HepG2 (cell line): ENCODE measurements around the gene PIAS3. TPM values are rescaled to one million over a fixed set of nuclear protein-coding genes. Genes with fewer than 3 reads are reported as not detected.

ENCODE experiments used
- ATF2 ChIP-seq: sonication (generic); formaldehyde crosslinking; IDR thresholded peaks from 2 replicates; pipeline ENCODE4 v1.4.0; 2020; ENCODE audit warnings: missing genetic modification reagents
- ATF7-NPFF ChIP-seq: sonication (generic); formaldehyde crosslinking; IDR thresholded peaks from 2 replicates; pipeline ENCODE4 v1.8.1; 2023; ENCODE audit warnings: mild to moderate bottlenecking, low read depth, missing genetic modification reagents, moderate library complexity
- CTCF ChIP-seq: sonication (generic); formaldehyde crosslinking; IDR thresholded peaks from 2 replicates; pipeline ENCODE4 v1.5.0; 2020; ENCODE audit warnings: mild to moderate bottlenecking, missing genetic modification reagents, moderate library complexity
- FOXA3 ChIP-seq: IDR thresholded peaks from 2 replicates; pipeline ENCODE4 v1.6.1; 2016; ENCODE audit warnings: missing genetic modification reagents, missing compliant biosample characterization
- GATA4 ChIP-seq: sonication (generic); IDR thresholded peaks from 2 replicates; pipeline ENCODE4 v1.6.1; 2016; ENCODE audit warnings: antibody characterized with exemption, low read depth, borderline replicate concordance
- GTF3A ChIP-seq: sonication (generic); formaldehyde crosslinking; conservative IDR thresholded peaks from 2 replicates; pipeline ENCODE4 v1.4.0; 2020; ENCODE audit warnings: mild to moderate bottlenecking, missing genetic modification reagents
- MLLT10 ChIP-seq: sonication (generic); formaldehyde crosslinking; IDR thresholded peaks from 2 replicates; pipeline ENCODE4 v1.4.0; 2020; ENCODE audit warnings: missing genetic modification reagents
- NFIB ChIP-seq: sonication (generic); formaldehyde crosslinking; IDR thresholded peaks from 2 replicates; pipeline ENCODE4 v1.9.0; 2021; ENCODE audit warnings: missing genetic modification reagents, mild to moderate bottlenecking, borderline replicate concordance
- NFKBIZ ChIP-seq: IDR thresholded peaks from 2 replicates; pipeline ENCODE4 v1.6.1; 2018; ENCODE audit warnings: missing genetic modification reagents, missing compliant biosample characterization
- NR2F1 ChIP-seq, 2 experiments: fragments of 450-650 bp in 1 of 2; formaldehyde crosslinking in 1 of 2; IDR thresholded peaks; 2 replicates each; pipeline versions ENCODE4 v1.5.0 to v1.6.1; 2016 to 2020; ENCODE audit warnings: mild to moderate bottlenecking in 1 of 2, missing compliant biosample characterization in 1 of 2, missing genetic modification reagents in 1 of 2, moderate library complexity in 1 of 2
- ZNF121 ChIP-seq: sonication (generic); formaldehyde crosslinking; IDR thresholded peaks from 2 replicates; pipeline ENCODE4 v1.5.0; 2020; ENCODE audit warnings: mild to moderate bottlenecking, missing genetic modification reagents
- ZNF256 ChIP-seq: sonication (generic); formaldehyde crosslinking; conservative IDR thresholded peaks from 2 replicates; pipeline ENCODE4 v1.4.0; 2020; ENCODE audit warnings: missing genetic modification reagents
- ZNF264 ChIP-seq: sonication (generic); formaldehyde crosslinking; IDR thresholded peaks from 2 replicates; pipeline ENCODE4 v1.4.0; 2020; ENCODE audit warnings: missing genetic modification reagents
- ZNF326 ChIP-seq: sonication (generic); formaldehyde crosslinking; IDR thresholded peaks from 2 replicates; pipeline ENCODE4 v1.4.0; 2020; ENCODE audit warnings: missing genetic modification reagents, borderline replicate concordance
- ZNF331 ChIP-seq: sonication (generic); formaldehyde crosslinking; IDR thresholded peaks from 2 replicates; pipeline ENCODE4 v1.4.0; 2020; ENCODE audit warnings: missing genetic modification reagents
- ZNF550 ChIP-seq: sonication (generic); formaldehyde crosslinking; IDR thresholded peaks from 2 replicates; pipeline ENCODE4 v1.4.0; 2020; ENCODE audit warnings: mild to moderate bottlenecking, missing genetic modification reagents, borderline replicate concordance
- ZNF772 ChIP-seq: sonication (generic); formaldehyde crosslinking; IDR thresholded peaks from 2 replicates; pipeline ENCODE4 v1.5.0; 2020; ENCODE audit warnings: mild to moderate bottlenecking, missing genetic modification reagents
- polyA plus RNA-seq, 8 experiments: library from polyadenylated mRNA; depleted of rRNA in 3 of 8; stranded (reverse) in 7 of 8; unstranded in 1 of 8; fragments of >200 nt; fragmentation: Illumina TruSeq in 4 of 8; extraction: Trizol in 4 of 8; gene quantifications; 2 replicates each; pipeline versions ENCODE4 v1.2.1 to v1.2.3, GENCODE V29; 2011 to 2016; ENCODE audit warnings: low read depth in 4 of 8, missing spikeins in 1 of 8, mixed read lengths in 1 of 8; ENCODE audit not compliant: insufficient read depth in 1 of 8
- total RNA-seq, 5 experiments: library from RNA; depleted of rRNA; stranded (reverse); fragments of >200 nt; fragmentation: Illumina TruSeq; extraction: Trizol; gene quantifications; 2 replicates each; pipeline ENCODE4 v1.2.3, GENCODE V29; 2016; ENCODE audit warnings: low read depth in 1 of 5
- TF ChIP-seq, protein P1 (sequence below): sonication (generic); formaldehyde crosslinking; IDR thresholded peaks from 2 replicates; pipeline ENCODE4 v1.8.0; 2022; ENCODE audit warnings: mild to moderate bottlenecking, missing genetic modification reagents, moderate library complexity
- TF ChIP-seq, protein P2 (sequence below): sonication (generic); formaldehyde crosslinking; IDR thresholded peaks from 2 replicates; pipeline ENCODE4 v1.4.0; 2020; ENCODE audit warnings: missing genetic modification reagents, mild to moderate bottlenecking, borderline replicate concordance
- TF ChIP-seq, protein P3 (sequence below): sonication (generic); formaldehyde crosslinking; IDR thresholded peaks from 2 replicates; pipeline ENCODE4 v1.9.0; 2021; ENCODE audit warnings: missing genetic modification reagents, mild to moderate bottlenecking, borderline replicate concordance

PIAS3 gene
- total and polyA plus RNA-seq, 2 of the 13 experiments (the other 11 are each of a cell fraction or from before 2014, with no cell fraction given) = 3.7 to 8.0 TPM

DNA sequence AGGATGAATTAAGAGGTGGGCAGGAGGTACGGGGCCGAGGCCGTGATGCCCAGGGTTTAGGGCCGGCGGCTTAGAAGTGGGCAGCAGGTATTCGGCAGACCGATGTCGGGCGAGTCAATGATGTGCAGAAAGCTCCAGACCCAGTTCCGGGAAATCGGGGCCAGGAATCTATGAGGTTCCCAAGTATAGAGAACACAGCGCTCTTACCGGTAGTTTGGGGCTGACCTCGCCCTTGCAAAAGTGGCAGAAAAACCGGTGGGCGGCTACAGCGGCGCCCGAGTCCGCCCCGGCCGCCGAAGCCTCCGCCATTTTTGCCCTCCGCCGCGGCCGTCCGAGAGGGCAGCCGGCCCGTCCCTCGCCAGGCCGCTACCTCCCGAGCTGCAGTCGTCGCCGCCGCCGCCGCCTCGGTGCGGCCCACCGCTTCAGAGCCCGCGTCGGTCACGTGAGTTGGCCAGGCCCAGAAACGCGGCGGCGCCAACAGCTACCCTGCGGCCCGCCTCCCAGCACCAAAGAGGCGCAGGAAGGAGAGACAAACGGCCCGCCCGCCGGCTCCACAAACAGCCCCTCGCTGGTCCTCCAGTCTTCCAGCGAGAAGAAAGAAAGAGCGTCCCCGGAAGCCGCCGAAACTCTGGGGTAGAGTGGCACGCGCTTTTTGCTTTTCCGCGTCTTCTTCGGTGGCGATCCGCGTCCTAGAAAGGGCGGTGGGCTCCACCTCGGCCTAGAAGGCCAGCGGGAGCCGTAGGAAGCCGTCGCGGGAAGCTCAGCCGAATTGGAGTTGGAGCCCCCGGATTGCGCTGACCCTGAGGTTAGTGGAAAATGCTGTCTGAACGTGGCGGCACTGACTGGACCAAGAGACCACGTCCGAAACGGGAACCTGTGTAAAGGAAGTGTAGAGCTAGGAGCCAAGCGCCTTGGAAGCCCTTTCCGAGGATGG, 35.0 kb downstream of the PIAS3 start, which contains the start of the genes POLR3C and RNF115 (continued):
- TF ChIP-seq NFIB (no peak), ZNF772 (CRISPR knock-in tag) (peak; percentile 78; the same call in 1 of the 2 replicates), ZNF326 (CRISPR knock-in tag) (no peak), ATF2 (peak; percentile 67; the same call in 1 of the 2 replicates), ATF7-NPFF (CRISPR knock-in tag) (peak; percentile 94), ZNF121 (CRISPR knock-in tag) (peak; percentile 78), ZNF550 (CRISPR knock-in tag) (no peak), ZNF331 (CRISPR knock-in tag) (no peak), ZNF256 (CRISPR knock-in tag) (0 out of 2 replicates have a peak, but pooled peaks have one; percentile 35), GTF3A (CRISPR knock-in tag) (no peak), NR2F1 (CRISPR knock-in tag; IDR thresholded peaks at IDR 0.05) (no peak), NFKBIZ (CRISPR knock-in tag) (no peak), GATA4 (no peak), CTCF (0 out of 2 replicates have a peak, but pooled peaks have one; percentile 10), MLLT10 (no peak), ZNF264 (CRISPR knock-in tag) (no peak), FOXA3 (CRISPR knock-in tag) (no peak; the same call in 1 of the 2 replicates)
- TF ChIP-seq, protein P1, sequence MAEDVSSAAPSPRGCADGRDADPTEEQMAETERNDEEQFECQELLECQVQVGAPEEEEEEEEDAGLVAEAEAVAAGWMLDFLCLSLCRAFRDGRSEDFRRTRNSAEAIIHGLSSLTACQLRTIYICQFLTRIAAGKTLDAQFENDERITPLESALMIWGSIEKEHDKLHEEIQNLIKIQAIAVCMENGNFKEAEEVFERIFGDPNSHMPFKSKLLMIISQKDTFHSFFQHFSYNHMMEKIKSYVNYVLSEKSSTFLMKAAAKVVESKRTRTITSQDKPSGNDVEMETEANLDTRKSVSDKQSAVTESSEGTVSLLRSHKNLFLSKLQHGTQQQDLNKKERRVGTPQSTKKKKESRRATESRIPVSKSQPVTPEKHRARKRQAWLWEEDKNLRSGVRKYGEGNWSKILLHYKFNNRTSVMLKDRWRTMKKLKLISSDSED (CRISPR knock-in tag) = no peak
- TF ChIP-seq, protein P2, sequence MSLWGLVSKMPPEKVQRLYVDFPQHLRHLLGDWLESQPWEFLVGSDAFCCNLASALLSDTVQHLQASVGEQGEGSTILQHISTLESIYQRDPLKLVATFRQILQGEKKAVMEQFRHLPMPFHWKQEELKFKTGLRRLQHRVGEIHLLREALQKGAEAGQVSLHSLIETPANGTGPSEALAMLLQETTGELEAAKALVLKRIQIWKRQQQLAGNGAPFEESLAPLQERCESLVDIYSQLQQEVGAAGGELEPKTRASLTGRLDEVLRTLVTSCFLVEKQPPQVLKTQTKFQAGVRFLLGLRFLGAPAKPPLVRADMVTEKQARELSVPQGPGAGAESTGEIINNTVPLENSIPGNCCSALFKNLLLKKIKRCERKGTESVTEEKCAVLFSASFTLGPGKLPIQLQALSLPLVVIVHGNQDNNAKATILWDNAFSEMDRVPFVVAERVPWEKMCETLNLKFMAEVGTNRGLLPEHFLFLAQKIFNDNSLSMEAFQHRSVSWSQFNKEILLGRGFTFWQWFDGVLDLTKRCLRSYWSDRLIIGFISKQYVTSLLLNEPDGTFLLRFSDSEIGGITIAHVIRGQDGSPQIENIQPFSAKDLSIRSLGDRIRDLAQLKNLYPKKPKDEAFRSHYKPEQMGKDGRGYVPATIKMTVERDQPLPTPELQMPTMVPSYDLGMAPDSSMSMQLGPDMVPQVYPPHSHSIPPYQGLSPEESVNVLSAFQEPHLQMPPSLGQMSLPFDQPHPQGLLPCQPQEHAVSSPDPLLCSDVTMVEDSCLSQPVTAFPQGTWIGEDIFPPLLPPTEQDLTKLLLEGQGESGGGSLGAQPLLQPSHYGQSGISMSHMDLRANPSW (CRISPR knock-in tag) = no peak
- TF ChIP-seq, protein P3, sequence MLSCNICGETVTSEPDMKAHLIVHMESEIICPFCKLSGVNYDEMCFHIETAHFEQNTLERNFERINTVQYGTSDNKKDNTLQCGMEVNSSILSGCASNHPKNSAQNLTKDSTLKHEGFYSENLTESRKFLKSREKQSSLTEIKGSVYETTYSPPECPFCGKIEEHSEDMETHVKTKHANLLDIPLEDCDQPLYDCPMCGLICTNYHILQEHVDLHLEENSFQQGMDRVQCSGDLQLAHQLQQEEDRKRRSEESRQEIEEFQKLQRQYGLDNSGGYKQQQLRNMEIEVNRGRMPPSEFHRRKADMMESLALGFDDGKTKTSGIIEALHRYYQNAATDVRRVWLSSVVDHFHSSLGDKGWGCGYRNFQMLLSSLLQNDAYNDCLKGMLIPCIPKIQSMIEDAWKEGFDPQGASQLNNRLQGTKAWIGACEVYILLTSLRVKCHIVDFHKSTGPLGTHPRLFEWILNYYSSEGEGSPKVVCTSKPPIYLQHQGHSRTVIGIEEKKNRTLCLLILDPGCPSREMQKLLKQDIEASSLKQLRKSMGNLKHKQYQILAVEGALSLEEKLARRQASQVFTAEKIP (CRISPR knock-in tag) = no peak
